SK-N-SH (cell line): ENCODE results near the gene GPS2.

Experiments used
- TAF1 ChIP-seq: IDR thresholded peaks from 2 replicates; pipeline ENCODE4 v1.6.1; 2012; ENCODE audit warnings: low read depth, mild to moderate bottlenecking, low read length, moderate library complexity, borderline replicate concordance
- YY1 ChIP-seq: IDR thresholded peaks from 2 replicates; pipeline ENCODE4 v1.4.0; 2012; ENCODE audit warnings: low read depth, mild to moderate bottlenecking

- no peak for TF ChIP-seq YY1
- no peak for TF ChIP-seq TAF1
These were observed 30.2 kb downstream of the GPS2 start for GRCh38 chr17:7284911-7285310.
